Gastroesophageal sphincter (tissue), 3 donors: ENCODE data around the gene CEP250.

ENCODE experiments used
- CTCF ChIP-seq, 4 experiments: fragments of 200-600 bp in 2 of 4; fragments of 450-650 bp in 2 of 4; sonication (generic) in 1 of 4; IDR thresholded peaks; one replicate each; pipeline ENCODE4 v1.5.1; 2017 to 2019; ENCODE audit warnings: antibody characterized with exemption in 4 of 4, mild to moderate bottlenecking in 2 of 4, moderate library complexity in 2 of 4
- EP300 ChIP-seq: sonication (generic); formaldehyde crosslinking; IDR thresholded peaks from one replicate; pipeline ENCODE4 v1.6.1; 2017; ENCODE audit warnings: antibody characterized with exemption, mild to moderate bottlenecking
- POLR2A ChIP-seq, 2 donors: fragments of 450-650 bp; IDR thresholded peaks; one replicate each; pipeline ENCODE4 v1.6.1; 2017; ENCODE audit warnings: antibody characterized with exemption in 2 of 2, mild to moderate bottlenecking in 2 of 2, moderate library complexity in 1 of 2
- POLR2AphosphoS5 ChIP-seq: sonication (generic); formaldehyde crosslinking; IDR thresholded peaks from one replicate; pipeline ENCODE4 v1.6.1; 2017; ENCODE audit warnings: antibody characterized with exemption

DNA sequence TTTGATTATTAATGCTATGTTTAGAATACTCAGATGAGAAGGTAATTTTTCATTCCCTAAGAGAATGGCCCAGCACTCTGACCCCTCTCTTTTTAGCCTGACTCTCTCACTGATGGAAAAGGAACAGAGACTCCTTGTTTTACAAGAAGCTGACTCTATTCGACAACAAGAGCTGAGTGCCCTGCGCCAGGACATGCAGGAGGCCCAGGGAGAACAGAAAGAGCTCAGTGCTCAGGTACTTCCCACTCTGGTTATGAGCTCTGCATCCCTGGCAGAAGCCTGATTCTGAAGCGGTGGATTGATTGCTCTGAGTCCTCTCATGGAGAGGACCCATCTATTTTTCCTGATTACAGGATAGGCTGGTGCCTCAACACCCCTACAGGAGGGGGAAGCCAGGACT is 41.1 kb downstream of the CEP250 start:
- TF ChIP-seq CTCF (IDR thresholded peaks at IDR 0.05) (no peak), POLR2AphosphoS5 (no peak), POLR2A (IDR thresholded peaks at IDR 0.05) (no peak), EP300 (no peak)
